Panc1 (cell line): Measurements from ENCODE around the gene GNAI3. TPM values are rescaled to one million over a fixed set of nuclear protein-coding genes. Genes with fewer than 3 reads are reported as not detected.

Experiments used
- ATAC-seq: fragments of 200-7000 bp; cut with Tn5 transposase; 2 replicates; pipeline ENCODE4 v1.9.1; 2020; ENCODE audit warnings: mild to moderate bottlenecking, moderate library complexity
- BruUV-seq: library from RNA; stranded (reverse); fragments of 400-500 nt; replicated peaks from 2 replicates; lab custom pipeline; 2021; lab: Mats Ljungman, UMichigan
- CTCF ChIA-PET: fragments of 300-600 bp; sonication (Branson Sonifier 250); formaldehyde crosslinking; loops from one replicate; lab custom pipeline; 2022; ENCODE audit warnings: antibody characterized with exemption; lab: Charles Lee
- POLR2A ChIA-PET: fragments of 300-600 bp; sonication (Branson Sonifier 250); formaldehyde crosslinking; loops from one replicate; lab custom pipeline; 2022; ENCODE audit warnings: antibody characterized with exemption; lab: Charles Lee
- DNase-seq: peaks from one replicate; pipeline ENCODE4 v3.0.0-alpha.2; 2010; ENCODE audit warnings: low read depth, low spot score
- H3K27ac ChIP-seq: 2 replicates; pipeline ENCODE4 v1.5.1; 2011; ENCODE audit warnings: mild to moderate bottlenecking, low read length, inconsistent platforms
- H3K27me3 ChIP-seq: fragments of 200-500 bp; sonication (Bioruptor generic); 2 replicates; pipeline ENCODE4 v1.6.0; 2014; ENCODE audit warnings: low read length, inconsistent platforms; ENCODE audit not compliant: control insufficient read depth, insufficient read depth
- H3K36me3 ChIP-seq: fragments of 200-500 bp; sonication (Bioruptor generic); 2 replicates; pipeline ENCODE4 v1.5.1; 2014; ENCODE audit warnings: inconsistent platforms, mild to moderate bottlenecking, low read length, moderate library complexity; ENCODE audit not compliant: control insufficient read depth, insufficient read depth
- H3K4me1 ChIP-seq: 2 replicates; pipeline ENCODE4 v1.5.1; 2011; ENCODE audit warnings: inconsistent platforms, mild to moderate bottlenecking, low read length, moderate library complexity; ENCODE audit not compliant: control insufficient read depth, insufficient read depth
- H3K4me3 ChIP-seq, 2 experiments: 2 replicates each; pipeline ENCODE4 v1.5.1; 2011 to 2012; ENCODE audit warnings: low read depth in 2 of 2, low read length in 2 of 2, mild to moderate bottlenecking in 2 of 2, inconsistent platforms in 1 of 2, moderate library complexity in 1 of 2
- H3K9me3 ChIP-seq: fragments of 200-500 bp; sonication (Bioruptor generic); 2 replicates; pipeline ENCODE4 v1.5.1; 2014; ENCODE audit warnings: low read depth, mild to moderate bottlenecking, inconsistent platforms, low read length, moderate library complexity; ENCODE audit not compliant: control insufficient read depth, insufficient read depth
- CTCF ChIP-seq: fragments of 450-650 bp; IDR thresholded peaks from 2 replicates; pipeline ENCODE4 v1.5.1; 2017; ENCODE audit warnings: mild to moderate bottlenecking
- POLR2AphosphoS5 ChIP-seq: IDR thresholded peaks from 2 replicates; pipeline ENCODE4 v1.6.1; 2012; ENCODE audit warnings: mild to moderate bottlenecking, low read depth, low read length, moderate library complexity
- REST ChIP-seq, 2 experiments: IDR thresholded peaks; 2 replicates each; pipeline ENCODE4 v1.6.1; 2011 to 2012; ENCODE audit warnings: low read depth in 2 of 2, control low read depth in 1 of 2, low read length in 1 of 2, mild to moderate bottlenecking in 1 of 2, moderate library complexity in 1 of 2; ENCODE audit not compliant: insufficient read depth in 1 of 2
- SIN3A ChIP-seq: IDR thresholded peaks from 2 replicates; pipeline ENCODE4 v1.6.1; 2012; ENCODE audit warnings: low read depth, mild to moderate bottlenecking, low read length, moderate library complexity, borderline replicate concordance; ENCODE audit not compliant: insufficient read depth
- TCF7L2 ChIP-seq: IDR thresholded peaks from 2 replicates; pipeline ENCODE4 v1.6.1; 2011; ENCODE audit warnings: mild to moderate bottlenecking, low read depth, low read length, inconsistent platforms
- in situ Hi-C: cut with HindIII; loops from 2 replicates; pipeline ENCODE4 v1.10.0; 2016; ENCODE audit warnings: low sequenced_read_pairs, low pct_unique_long_range_greater_than_20kb
- intact Hi-C: fragments of 100-400 bp; cut with micrococcal nuclease; formaldehyde crosslinking; loops from one replicate; pipeline ENCODE4 v1.10.0; 2022; ENCODE audit not compliant: unreplicated experiment
- total RNA-seq: library from RNA; stranded (reverse); gene quantifications from one replicate; pipeline ENCODE4 v1.2.1, GENCODE V29; 2021; ENCODE audit not compliant: unreplicated experiment

GNAI3 gene
- total RNA-seq, 1 experiment from 2014 or later = 6.4 TPM

- intact Hi-C loops (no loop called here), in situ Hi-C loops (no loop called here)
- Histone ChIP-seq H3K27me3 (no peaks in the 10 kb centered on the region), H3K36me3 (no peaks in the 10 kb centered on the region), H3K27ac (no peak overlapping the region), H3K4me3 (no peak overlapping the region), H3K9me3 (no peaks in the 10 kb centered on the region), H3K4me1 (0 out of 2 replicates have a peak, but pooled peaks cover 3% of the 10 kb centered on the region)
- DNase-seq (no peak), ATAC-seq (no peak)
- CTCF ChIA-PET = interaction anchor here (0.9 kb wide), 1 partner anchor 35 kb away, joined by 4 read pairs; the partner anchor contains the start of gene CYB561D1
- POLR2A ChIA-PET = no interaction called here
- TF ChIP-seq REST (IDR thresholded peaks at IDR 0.05; ENCODE audit: insufficient read depth in 1 of 2, low read depth in 2 of 2, low read length in 1 of 2) (no peak), CTCF (no peak), TCF7L2 (no peak), POLR2AphosphoS5 (no peak), SIN3A (no peak)
- BruUV-seq = no TSS peak
These were observed 19.7 kb upstream of the GNAI3 start for GRCh38 chr1:109528712-109529111.

GRCh38 chr1:109529881-109530456 is 18.4 kb upstream of the GNAI3 start:
- H3K27me3 ChIP-seq = no peaks in the 10 kb centered on the region
- in situ Hi-C loops = no loop called here
- POLR2A ChIA-PET = no interaction called here
- CTCF ChIA-PET = interaction anchor here (0.6 to 0.9 kb wide), 6 partner anchors 31 to 141 kb away, joined by 3 to 13 read pairs (median 3); no protein-coding TSS in a partner anchor
- no peak overlapping the region for H3K4me3 ChIP-seq
- BruUV-seq = no TSS peak
- ATAC-seq (no peak), DNase-seq (no peak)
- TF ChIP-seq POLR2AphosphoS5 (no peak), REST (IDR thresholded peaks at IDR 0.05; ENCODE audit: insufficient read depth in 1 of 2, low read depth in 2 of 2, low read length in 1 of 2) (no peak), CTCF (no peak), SIN3A (no peak), TCF7L2 (no peak)
- no peak overlapping the region for H3K27ac ChIP-seq
- 0 out of 2 replicates have a peak, but pooled peaks cover 3% of the 10 kb centered on the region for H3K4me1 ChIP-seq
- no peaks in the 10 kb centered on the region for H3K9me3 ChIP-seq
- no peaks in the 10 kb centered on the region for H3K36me3 ChIP-seq
- intact Hi-C loops = loop anchor here (10.0 kb wide), 1 partner anchor 95 kb away; no protein-coding TSS in a partner anchor
